ENCODE data around the gene SFXN3. TPM values are rescaled to one million over a fixed set of nuclear protein-coding genes. Genes with fewer than 3 reads are reported as not detected.
A peak's percentile ranks its signal among the peaks of the same experiment; 100 is the strongest.

The SFXN3 gene
- total and polyA plus RNA-seq, 2 of the 13 experiments (the other 11 are each of a cell fraction or from before 2014, with no cell fraction given) = 16.8 to 71.5 TPM

DNA sequence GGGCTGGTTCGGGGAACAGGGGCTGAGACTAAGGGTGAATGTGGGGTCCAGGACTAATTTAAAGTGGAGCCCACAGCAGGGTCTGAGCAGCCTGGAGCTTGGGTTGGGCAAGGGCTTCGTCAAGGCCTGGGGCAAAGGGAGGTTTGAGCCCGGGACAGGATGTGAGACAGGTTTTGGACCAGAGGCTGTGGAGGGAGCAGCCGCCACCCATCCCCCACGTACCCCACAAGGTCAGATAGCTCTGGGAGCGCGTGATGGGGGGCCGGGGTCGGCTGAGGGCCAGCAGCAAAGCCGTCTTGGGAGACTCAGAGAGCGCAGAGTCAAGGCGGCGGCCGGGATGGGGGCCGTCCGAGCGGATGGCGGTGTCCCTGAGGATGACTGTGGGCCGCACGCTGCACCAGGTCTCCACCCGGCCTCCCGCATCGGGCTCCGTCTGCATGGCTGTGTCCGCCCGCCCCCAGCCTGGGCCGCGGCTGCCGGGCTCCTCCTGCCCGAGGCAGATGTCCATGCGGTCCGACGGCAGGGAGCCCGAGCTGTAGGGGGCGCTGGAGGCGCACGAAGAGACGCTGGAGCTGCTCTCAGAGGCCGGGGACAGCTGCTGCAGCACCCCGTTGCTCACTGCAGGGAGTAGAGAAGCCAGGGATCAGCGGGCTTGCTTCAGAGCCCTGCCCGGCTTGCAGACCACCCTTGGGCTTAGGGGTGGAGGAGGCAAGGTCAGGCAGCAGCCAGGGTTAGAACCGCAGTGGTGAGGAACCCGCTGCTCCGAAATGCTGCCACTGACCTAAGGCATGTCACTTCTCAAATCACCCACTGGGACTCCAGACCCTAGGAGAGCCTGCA lies 12.2 kb upstream of the SFXN3 start (continued):
- TF ChIP-seq, protein P1, sequence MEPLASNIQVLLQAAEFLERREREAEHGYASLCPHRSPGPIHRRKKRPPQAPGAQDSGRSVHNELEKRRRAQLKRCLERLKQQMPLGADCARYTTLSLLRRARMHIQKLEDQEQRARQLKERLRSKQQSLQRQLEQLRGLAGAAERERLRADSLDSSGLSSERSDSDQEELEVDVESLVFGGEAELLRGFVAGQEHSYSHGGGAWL (CRISPR knock-in tag; IDR thresholded peaks at IDR 0.05) = peak; percentile 78
- TF ChIP-seq ZNF703 (CRISPR knock-in tag; IDR thresholded peaks at IDR 0.05; ENCODE audit: borderline replicate concordance) = no peak
- TF ChIP-seq, protein P2, sequence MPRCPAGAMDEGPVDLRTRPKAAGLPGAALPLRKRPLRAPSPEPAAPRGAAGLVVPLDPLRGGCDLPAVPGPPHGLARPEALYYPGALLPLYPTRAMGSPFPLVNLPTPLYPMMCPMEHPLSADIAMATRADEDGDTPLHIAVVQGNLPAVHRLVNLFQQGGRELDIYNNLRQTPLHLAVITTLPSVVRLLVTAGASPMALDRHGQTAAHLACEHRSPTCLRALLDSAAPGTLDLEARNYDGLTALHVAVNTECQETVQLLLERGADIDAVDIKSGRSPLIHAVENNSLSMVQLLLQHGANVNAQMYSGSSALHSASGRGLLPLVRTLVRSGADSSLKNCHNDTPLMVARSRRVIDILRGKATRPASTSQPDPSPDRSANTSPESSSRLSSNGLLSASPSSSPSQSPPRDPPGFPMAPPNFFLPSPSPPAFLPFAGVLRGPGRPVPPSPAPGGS (CRISPR knock-in tag; IDR thresholded peaks at IDR 0.05) = peak; percentile 83
- TF ChIP-seq XRCC5 (optimal IDR thresholded peaks at IDR 0.05; ENCODE audit: low read length) = peak; percentile 79
- no peak for TF ChIP-seq PITX1 (CRISPR knock-in tag; IDR thresholded peaks at IDR 0.05)
- TF ChIP-seq KDM5B (CRISPR knock-in tag; IDR thresholded peaks at IDR 0.05; ENCODE audit: borderline replicate concordance) = peak; percentile 84
- peak; percentile 62; the same call in 1 of the 2 replicates for TF ChIP-seq REPIN1 (CRISPR knock-in tag; IDR thresholded peaks at IDR 0.05; ENCODE audit: borderline replicate concordance, low read depth)
- TF ChIP-seq YEATS2 (CRISPR knock-in tag; IDR thresholded peaks at IDR 0.05; ENCODE audit: borderline replicate concordance) = peak; percentile 54; the same call in 1 of the 2 replicates
- no peak for TF ChIP-seq SP5 (CRISPR knock-in tag; IDR thresholded peaks at IDR 0.05; ENCODE audit: borderline replicate concordance, low read depth)
- no peak for TF ChIP-seq CBX2 (IDR thresholded peaks at IDR 0.05; ENCODE audit: low read depth, low read length)
- TF ChIP-seq CBX2 (CRISPR knock-in tag; IDR thresholded peaks at IDR 0.05; ENCODE audit: low read depth) = peak; percentile 95; the same call in 1 of the 2 replicates
- no peak for TF ChIP-seq ZBTB42 (CRISPR knock-in tag; IDR thresholded peaks at IDR 0.05)
- no peak for TF ChIP-seq GLI4 (CRISPR knock-in tag; IDR thresholded peaks at IDR 0.05; ENCODE audit: borderline replicate concordance)
- no peak for TF ChIP-seq ZNF781 (CRISPR knock-in tag; IDR thresholded peaks at IDR 0.05; ENCODE audit: borderline replicate concordance, not compliant biosample characterization)
- TF ChIP-seq CENPT (CRISPR knock-in tag; IDR thresholded peaks at IDR 0.05; ENCODE audit: low read depth) = no peak
- no peak for TF ChIP-seq XBP1 (CRISPR knock-in tag; IDR thresholded peaks at IDR 0.05)
- TF ChIP-seq, protein P3, sequence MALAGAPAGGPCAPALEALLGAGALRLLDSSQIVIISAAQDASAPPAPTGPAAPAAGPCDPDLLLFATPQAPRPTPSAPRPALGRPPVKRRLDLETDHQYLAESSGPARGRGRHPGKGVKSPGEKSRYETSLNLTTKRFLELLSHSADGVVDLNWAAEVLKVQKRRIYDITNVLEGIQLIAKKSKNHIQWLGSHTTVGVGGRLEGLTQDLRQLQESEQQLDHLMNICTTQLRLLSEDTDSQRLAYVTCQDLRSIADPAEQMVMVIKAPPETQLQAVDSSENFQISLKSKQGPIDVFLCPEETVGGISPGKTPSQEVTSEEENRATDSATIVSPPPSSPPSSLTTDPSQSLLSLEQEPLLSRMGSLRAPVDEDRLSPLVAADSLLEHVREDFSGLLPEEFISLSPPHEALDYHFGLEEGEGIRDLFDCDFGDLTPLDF (CRISPR knock-in tag; IDR thresholded peaks at IDR 0.05) = no peak
- TF ChIP-seq, protein P4, sequence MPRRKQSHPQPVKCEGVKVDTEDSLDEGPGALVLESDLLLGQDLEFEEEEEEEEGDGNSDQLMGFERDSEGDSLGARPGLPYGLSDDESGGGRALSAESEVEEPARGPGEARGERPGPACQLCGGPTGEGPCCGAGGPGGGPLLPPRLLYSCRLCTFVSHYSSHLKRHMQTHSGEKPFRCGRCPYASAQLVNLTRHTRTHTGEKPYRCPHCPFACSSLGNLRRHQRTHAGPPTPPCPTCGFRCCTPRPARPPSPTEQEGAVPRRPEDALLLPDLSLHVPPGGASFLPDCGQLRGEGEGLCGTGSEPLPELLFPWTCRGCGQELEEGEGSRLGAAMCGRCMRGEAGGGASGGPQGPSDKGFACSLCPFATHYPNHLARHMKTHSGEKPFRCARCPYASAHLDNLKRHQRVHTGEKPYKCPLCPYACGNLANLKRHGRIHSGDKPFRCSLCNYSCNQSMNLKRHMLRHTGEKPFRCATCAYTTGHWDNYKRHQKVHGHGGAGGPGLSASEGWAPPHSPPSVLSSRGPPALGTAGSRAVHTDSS (CRISPR knock-in tag; conservative IDR thresholded peaks at IDR 0.05) = no peak
- TF ChIP-seq PRMT3 (CRISPR knock-in tag; IDR thresholded peaks at IDR 0.05; ENCODE audit: borderline replicate concordance, low read depth) = no peak; the same call in 1 of the 2 replicates
- TF ChIP-seq NCOA5 (CRISPR knock-in tag; IDR thresholded peaks at IDR 0.05) = no peak
- TF ChIP-seq HNF4G (IDR thresholded peaks at IDR 0.05; ENCODE audit: borderline replicate concordance, low read depth, low read length) = no peak
- no peak for TF ChIP-seq HNF4G (CRISPR knock-in tag; IDR thresholded peaks at IDR 0.05; ENCODE audit: borderline replicate concordance, low read depth)
